KOPT-K1 (cell line): ENCODE measurements around the gene KIRREL3.

ENCODE experiments used
- H3K27ac ChIP-seq: fragments of 200-600 bp; sonication (generic); 2 replicates; pipeline ENCODE4 v1.5.1; 2016; ENCODE audit warnings: antibody characterized with exemption, mild to moderate bottlenecking, low read depth, low read length; ENCODE audit not compliant: poor library complexity, severe bottlenecking
- H3K36me3 ChIP-seq: fragments of 200-600 bp; sonication (generic); 2 replicates; pipeline ENCODE4 v1.5.1; 2017; ENCODE audit warnings: antibody characterized with exemption, mild to moderate bottlenecking, low read length, moderate library complexity; ENCODE audit not compliant: insufficient read depth
- H3K9me3 ChIP-seq: fragments of 200-600 bp; sonication (generic); 2 replicates; pipeline ENCODE4 v1.5.1; 2017; ENCODE audit warnings: antibody characterized with exemption, low read length, mild to moderate bottlenecking; ENCODE audit not compliant: insufficient read depth, poor library complexity, severe bottlenecking

Gene KIRREL3

DNA sequence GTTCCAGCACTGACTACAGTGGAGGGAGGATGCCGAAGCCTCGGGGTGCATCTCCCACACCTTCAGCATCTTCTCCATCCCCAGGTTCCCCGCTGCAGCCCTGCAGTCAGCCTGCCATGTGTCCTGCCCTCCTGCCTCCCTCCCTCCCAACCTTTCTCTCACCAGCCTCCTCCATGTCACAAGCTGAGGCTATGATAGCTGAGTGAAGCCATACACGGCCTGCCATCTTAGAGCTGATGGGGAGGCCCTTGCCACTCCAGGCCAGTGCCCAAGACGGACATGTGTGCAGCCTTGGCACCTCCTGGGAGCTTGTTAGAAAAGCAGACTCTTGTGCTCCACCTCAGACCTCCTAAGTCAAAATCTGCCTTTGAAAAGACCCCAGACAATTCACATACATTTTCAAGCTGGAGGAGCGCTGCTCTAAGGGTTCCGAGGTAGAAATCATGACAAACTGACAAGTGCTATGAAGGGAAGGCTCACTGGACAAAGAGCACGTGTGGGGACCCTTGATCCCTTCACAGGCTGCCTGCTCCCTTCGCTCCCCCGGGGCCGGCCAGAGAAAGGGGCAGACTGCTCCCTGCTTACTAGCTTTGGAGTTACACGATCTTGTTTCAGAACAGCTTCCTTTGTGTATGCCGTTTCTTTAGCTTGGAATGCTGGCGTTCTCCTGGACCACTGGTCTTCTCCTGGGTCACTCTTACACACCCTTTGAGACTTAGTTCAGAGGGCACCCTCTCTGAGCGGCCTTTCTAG, 521.2 kb downstream of the KIRREL3 start:
- no peaks in the 10 kb centered on the region for H3K9me3 ChIP-seq
- no peak overlapping the region for H3K27ac ChIP-seq
- no peaks in the 10 kb centered on the region for H3K36me3 ChIP-seq

DNA sequence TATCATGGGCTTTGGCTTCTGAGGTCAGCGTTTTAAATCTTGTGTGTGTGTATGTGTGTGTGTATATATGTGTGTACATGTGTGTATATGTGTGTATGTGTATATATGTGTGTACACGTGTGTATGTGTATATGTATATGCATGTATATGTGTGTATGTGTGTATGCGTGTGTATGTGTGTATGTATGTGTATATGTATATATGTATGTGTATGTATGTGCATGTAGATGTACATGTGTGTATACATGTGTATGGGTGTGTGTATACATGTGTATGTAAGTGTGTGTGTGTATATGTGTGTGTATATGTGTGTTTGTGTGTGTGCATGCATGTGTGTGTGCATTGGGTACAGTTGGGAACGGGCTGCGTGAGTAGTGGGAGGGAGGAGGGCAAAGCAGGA, 522.1 kb downstream of the KIRREL3 start:
- Histone ChIP-seq H3K27ac (no peak overlapping the region), H3K9me3 (no peaks in the 10 kb centered on the region), H3K36me3 (no peaks in the 10 kb centered on the region)

DNA sequence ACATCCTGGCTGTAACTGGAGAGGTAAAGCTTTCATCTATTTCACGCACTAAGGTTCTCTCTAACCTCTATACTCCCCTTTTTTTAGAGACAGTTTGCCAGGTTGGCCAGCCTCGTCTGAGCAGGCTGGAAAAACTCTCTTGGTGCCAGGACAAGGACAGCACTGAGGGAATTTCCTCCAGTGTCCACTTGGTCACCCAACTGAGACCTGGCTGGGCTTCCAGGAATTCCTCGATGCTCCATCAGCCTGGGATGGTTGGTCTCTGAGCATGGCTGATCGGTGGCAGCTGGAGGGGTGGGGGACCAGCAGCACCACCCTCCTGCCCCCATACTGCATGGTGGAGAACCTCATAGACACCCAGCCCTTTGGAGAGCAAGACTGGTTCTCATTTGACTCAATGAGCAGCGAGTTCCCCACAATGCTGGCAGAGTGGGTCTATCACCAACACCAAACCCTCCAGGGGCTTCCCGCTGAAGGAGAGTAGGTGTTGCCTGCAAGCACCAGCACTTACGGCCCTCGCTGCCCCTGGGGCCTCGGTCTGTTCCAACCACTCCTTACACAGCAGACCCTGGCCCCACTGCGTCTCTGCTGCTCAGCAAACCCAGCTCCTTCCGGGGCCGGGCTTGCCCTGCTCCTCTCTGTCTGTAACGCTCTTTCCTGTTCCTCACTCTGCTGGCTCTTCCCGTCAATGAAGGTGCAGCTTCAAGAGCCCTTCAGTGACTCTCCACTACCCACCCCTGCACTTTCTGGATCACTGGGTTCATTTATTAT, 522.9 kb downstream of the KIRREL3 start:
- H3K36me3 ChIP-seq, result no peaks in the 10 kb centered on the region
- no peaks in the 10 kb centered on the region for H3K9me3 ChIP-seq
- H3K27ac ChIP-seq, result no peak overlapping the region

- no peaks in the 10 kb centered on the region for H3K36me3 ChIP-seq
- H3K9me3 ChIP-seq, result no peaks in the 10 kb centered on the region
- no peak overlapping the region for H3K27ac ChIP-seq
These were observed 523.6 kb downstream of the KIRREL3 start for GRCh38 chr11:126476977-126477376.

DNA sequence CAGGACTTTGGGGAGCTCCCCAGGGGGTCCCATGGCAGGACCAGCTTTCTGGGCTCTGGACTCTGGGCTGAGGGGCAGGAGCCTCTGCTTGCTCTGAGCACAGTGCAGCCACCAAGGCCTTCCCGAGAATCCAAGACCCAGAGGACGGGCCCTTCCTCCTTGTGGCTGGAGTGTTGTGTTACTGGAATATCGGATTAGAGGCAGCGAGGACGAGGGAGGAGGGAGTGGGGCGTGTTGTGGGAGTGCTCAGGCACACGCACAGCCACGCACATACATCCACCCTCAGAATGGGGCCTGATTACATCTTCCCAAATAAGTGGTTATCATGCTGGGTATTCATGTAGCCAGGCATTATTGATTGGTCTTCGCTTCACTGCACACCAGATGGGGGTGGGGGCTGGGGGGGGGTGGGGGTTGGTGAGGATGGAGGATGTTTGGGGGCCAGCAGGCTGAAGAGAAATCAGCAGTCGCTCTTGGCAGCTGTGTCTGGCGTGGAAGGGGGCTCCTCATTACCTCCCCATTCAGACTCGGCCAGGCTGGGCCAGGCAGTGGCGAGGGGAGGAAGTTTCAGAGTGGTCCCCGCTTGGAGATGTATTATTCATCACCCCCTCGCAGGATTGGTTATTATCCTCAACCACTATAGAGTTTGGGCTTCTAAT, 524.2 kb downstream of the KIRREL3 start:
- H3K27ac ChIP-seq, result no peak overlapping the region
- H3K36me3 ChIP-seq, result no peaks in the 10 kb centered on the region
- no peaks in the 10 kb centered on the region for H3K9me3 ChIP-seq

DNA sequence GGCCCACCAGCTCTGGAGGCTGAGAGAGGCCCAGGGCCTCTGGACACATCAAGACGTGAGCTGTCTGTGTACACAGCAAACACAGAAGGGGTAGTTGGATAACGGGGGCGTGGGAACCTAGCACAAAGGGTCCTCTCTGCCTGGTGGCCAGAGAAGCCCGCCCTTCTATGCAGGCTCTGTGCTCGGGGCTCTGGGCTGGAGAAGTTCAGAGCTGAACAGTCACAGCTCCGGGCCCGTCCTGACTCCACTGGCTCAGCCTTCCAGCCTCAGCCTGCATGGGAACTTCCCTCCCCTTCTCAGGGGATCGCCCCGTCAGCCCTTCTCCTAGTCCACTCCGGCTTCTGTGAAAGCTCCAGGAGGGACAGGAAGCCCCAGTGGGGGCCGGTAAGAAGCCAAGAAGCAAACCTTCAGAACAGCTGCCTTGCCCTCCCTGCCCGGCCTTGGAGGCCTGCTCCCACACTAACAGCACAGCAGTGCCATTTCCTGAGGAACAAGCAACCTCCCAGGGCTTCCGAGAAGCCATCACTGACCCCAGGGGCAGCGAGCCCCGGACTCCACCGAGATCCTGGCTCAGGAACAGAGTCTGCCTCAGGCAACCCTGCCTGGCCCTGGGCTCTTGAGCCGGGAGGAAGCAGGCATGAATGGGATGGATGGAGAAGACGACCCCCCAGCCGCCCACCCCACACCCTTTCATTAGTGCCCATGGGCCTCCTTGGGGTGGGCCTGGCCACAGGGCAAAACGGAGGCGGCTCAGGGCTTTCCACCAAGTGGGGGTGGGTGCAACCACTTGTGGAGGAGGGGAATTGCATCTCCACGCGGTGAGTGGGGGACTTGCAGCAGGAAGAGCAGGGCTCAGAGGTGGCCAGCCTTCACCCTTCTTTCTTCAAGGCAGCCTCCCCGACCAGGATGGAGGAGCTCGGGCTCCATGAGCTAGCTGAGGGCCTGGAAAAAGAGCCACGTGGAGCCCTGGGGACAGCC, 525.3 kb downstream of the KIRREL3 start:
- no peak overlapping the region for H3K27ac ChIP-seq
- no peaks in the 10 kb centered on the region for H3K36me3 ChIP-seq
- H3K9me3 ChIP-seq, result no peaks in the 10 kb centered on the region

GRCh38 chr11:126474220-126474619, 526.4 kb downstream of the KIRREL3 start:
- Histone ChIP-seq H3K9me3 (no peaks in the 10 kb centered on the region), H3K27ac (no peak overlapping the region), H3K36me3 (no peaks in the 10 kb centered on the region)

- Histone ChIP-seq H3K9me3 (no peaks in the 10 kb centered on the region), H3K27ac (no peak overlapping the region), H3K36me3 (no peaks in the 10 kb centered on the region)
These were observed 527.3 kb downstream of the KIRREL3 start for GRCh38 chr11:126473269-126473668.

- Histone ChIP-seq H3K9me3 (no peaks in the 10 kb centered on the region), H3K27ac (no peak overlapping the region), H3K36me3 (no peaks in the 10 kb centered on the region)
These were observed 531.3 kb downstream of the KIRREL3 start for GRCh38 chr11:126469311-126469710.

DNA sequence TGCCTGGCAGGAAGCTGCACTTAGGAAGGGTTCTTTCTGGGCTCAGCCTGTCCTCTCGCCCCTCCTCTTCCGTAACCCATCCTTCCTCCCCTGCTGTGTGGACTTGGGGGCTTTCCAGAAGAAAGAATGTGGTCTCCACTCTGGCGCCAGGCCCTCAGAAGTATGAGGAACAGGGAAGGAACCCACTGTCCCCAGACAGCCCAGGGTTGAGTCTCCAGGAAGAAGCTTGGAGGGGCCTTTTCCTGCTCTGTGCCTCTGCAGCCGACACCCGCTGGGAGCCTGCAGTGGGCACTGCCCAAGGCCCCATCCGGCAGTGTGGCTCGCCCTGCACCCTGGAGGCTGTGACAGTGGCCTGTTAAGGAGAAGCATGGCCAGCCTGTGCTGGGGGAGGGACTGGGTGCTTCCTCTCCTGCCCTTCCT, 532.5 kb downstream of the KIRREL3 start:
- Histone ChIP-seq H3K9me3 (no peaks in the 10 kb centered on the region), H3K27ac (no peak overlapping the region), H3K36me3 (no peaks in the 10 kb centered on the region)

GRCh38 chr11:126467471-126467870, 533.1 kb downstream of the KIRREL3 start:
- Histone ChIP-seq H3K9me3 (no peaks in the 10 kb centered on the region), H3K36me3 (no peaks in the 10 kb centered on the region), H3K27ac (no peak overlapping the region)

DNA sequence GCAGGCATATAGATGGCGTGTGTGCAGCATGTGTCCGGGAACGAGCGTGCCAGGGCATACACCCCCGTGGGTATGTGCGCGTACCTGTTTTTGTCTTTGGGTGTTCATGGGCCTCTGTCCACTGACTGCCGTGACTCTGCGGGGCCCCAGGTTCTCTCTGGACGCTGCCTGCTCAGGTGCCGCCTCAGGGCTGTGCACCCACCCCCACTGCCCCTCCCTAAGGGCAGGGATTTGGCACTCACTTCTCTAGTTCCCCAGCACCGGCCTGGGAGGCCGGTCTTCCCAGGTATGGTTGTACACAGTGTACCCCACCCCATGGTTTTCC, 533.6 kb downstream of the KIRREL3 start:
- no peaks in the 10 kb centered on the region for H3K9me3 ChIP-seq
- H3K27ac ChIP-seq, result no peak overlapping the region
- no peaks in the 10 kb centered on the region for H3K36me3 ChIP-seq

- Histone ChIP-seq H3K27ac (no peak overlapping the region), H3K36me3 (no peaks in the 10 kb centered on the region), H3K9me3 (no peaks in the 10 kb centered on the region)
These were observed 534.1 kb downstream of the KIRREL3 start for GRCh38 chr11:126466236-126467045.

DNA sequence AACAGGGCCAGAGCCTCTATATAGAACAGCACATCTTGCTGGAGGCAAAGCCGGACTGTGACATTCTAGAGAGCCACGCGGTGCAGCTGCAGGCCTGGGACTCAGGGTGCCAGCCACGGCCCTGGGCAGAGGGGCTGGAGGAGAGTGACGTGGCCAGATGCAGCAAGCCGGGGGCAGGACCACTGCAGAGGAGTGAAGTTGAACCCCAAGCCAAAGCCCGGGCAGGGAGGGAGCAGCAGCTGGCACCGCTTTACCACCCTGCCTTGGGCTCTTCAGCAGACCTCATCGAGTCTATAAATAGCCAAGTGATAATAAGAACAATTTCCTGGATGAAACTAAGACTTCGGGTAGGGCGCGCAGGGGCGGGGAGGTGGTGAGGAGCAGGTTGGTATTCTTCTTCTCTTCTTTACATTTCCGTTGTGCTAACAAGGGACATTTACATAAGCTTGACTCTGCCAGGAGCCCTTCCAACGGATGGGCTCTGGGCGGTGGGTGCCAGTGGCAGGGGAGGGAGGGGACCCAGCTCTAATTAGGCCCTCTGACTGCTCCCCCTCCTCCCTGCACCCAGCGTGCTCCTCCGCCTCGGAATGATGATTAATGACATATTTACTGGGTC, 534.9 kb downstream of the KIRREL3 start:
- H3K36me3 ChIP-seq, result no peaks in the 10 kb centered on the region
- no peaks in the 10 kb centered on the region for H3K9me3 ChIP-seq
- H3K27ac ChIP-seq, result no peak overlapping the region
